HEK293T (cell line): ENCODE results near the gene DCTN5.

Experiments
- ARNT ChIP-seq: fragments of 450-650 bp; IDR thresholded peaks from 2 replicates; pipeline ENCODE4 v1.6.1; 2017; ENCODE audit warnings: mild to moderate bottlenecking
- BHLHE40 ChIP-seq: fragments of 450-650 bp; IDR thresholded peaks from 2 replicates; pipeline ENCODE4 v1.6.1; 2016; ENCODE audit warnings: mild to moderate bottlenecking, moderate library complexity, borderline replicate concordance
- SUZ12 ChIP-seq: fragments of 450-650 bp; IDR thresholded peaks from 2 replicates; pipeline ENCODE4 v1.6.1; 2016; ENCODE audit warnings: mild to moderate bottlenecking
- TARDBP ChIP-seq: fragments of 450-650 bp; IDR thresholded peaks from 2 replicates; pipeline ENCODE4 v1.6.1; 2016

- TF ChIP-seq TARDBP (no peak), ARNT (no peak), SUZ12 (no peak), BHLHE40 (no peak)
These were observed 38.7 kb downstream of the DCTN5 start for GRCh38 chr16:23679986-23680336.
